HG02642 (cell line): ENCODE data around the gene TTC38.

Source experiments
- ATAC-seq: cut with Tn5 transposase; IDR thresholded peaks from one replicate; pipeline ENCODE4 v1.9.1; 2021; ENCODE audit warnings: mild to moderate bottlenecking; ENCODE audit not compliant: unreplicated experiment, poor library complexity

TTC38 gene

DNA sequence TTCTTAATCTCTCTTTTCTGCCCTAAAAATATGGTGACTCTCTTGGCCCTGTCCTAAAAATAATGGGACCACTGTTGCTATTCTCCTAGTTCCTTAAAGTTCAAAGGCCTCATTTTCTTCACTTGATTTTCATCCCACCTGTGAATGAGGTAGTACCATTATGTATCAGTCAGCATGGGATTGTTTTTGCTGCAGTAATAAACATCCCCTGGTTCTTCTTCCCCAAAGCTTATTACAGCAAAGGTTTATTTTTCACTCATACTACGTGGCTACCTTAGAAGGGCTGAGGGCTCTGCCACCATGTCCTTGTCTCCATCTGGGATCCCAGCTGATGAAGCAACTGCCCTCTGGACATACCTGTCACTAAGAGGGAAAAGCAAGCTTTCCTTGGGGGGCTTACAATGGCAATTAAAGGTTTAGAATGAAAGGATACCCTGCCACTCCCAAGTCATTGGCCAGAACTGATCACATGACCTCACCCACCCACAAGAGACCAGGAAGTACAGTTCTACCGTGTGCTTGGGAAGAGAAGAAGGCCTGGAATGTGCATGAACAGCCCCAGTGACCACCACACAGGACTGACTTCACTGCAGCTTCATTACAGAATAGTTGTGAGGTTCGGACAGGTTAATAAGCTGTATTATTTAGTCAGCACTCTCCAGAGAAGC lies 7.8 kb downstream of the TTC38 start:
- ATAC-seq, result no peak

DNA sequence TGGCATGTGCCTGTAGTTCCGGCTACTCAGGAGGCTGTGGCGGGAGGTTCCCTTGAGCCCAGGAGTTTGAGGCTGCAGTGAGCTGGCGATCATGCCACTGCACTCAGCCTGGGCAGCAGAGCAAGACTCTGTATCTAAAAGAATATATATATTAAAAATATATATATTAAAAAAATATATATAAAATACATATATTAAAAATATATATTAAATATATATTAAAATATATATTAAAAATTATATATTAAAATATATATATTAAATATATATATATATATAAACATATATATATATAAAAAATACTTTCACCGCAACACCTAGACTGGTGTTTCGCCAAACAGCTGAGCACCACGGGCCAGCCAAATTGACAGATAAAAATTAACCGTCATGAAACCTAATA lies 8.8 kb downstream of the TTC38 start:
- no peak for ATAC-seq

DNA sequence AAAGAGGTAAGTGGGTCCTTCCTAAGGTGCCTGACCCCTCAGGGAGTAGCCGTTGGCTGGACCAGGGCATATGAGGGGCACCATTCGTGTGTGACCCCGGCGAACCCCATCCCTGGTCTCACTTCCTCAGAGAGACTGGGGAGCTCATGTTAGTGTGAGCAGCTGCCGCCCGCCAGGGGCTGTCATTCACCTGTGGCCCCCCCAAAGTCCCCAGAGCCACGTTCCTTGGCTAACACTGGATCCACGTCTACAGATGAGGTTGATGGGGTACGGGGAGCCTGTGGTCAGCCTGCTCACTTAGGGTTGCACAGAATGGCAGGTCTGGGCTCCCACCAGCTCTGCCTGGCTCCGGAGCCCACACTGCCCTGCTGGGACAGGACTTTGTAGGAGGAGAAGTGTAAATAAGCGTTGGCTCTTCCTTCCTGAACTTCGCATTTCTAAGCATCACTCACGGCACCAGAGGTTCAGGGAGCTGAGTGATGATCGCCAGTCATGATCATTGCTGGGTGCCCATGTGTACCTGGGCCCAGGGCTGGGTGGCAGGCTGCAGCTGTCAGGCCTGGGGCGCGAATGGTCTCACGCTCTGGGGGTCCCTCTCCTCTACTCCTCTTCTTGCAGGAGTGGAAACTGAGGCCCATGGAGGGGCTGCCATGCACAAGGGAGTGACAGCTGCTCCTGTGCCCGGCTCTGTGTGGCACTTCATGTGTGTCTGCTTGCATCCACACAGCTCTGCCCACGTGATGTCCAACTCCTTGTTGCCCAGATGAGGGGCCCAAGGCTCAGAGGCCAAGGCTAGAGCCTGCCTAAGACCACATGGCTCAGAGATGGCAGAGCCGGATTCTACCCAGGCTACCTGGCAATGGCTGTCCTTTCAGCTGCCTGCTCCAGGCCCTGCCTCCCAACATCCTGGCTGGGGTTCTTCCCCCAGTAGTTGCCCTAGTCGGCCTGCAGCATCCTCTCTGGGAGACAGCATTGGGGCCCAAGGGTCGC lies 11.1 kb downstream of the TTC38 start:
- ATAC-seq, result no peak

DNA sequence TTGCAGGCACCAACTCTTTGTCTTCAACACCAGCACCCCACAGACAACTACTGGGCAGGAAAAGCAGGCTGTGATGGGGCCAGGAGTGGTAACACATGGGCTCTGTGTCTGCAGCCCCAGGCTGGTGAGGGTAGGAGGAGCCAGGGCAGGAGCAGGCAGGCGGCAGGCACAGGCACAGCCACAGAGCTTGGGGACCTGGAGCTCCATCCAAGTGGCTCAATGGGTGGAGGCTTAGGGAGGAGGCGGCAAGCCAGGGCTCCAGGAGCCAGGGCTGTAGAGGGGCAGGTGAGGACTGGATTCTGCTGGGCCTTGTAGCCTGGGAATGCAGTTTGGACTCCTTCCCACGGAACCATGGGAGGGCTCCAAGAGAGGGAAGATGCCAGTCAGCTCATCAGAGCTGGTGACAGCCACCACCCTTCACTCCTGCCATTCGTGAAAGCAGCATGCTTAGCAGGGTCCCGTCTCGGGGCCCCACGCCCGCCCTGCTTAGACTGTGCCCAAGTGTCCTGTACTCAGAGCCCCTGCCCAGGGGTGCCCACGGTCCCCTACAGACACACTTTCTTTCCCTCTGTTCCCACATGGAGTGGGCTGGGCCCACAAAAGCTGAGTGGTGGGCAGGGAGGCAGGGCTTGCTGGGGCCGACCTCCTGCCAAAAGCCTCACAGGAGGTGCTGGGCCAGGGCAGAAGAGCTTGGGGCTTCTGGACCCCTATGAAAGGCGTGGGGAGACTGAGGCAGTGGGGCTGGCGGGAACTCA lies 12.4 kb downstream of the TTC38 start:
- no peak for ATAC-seq

DNA sequence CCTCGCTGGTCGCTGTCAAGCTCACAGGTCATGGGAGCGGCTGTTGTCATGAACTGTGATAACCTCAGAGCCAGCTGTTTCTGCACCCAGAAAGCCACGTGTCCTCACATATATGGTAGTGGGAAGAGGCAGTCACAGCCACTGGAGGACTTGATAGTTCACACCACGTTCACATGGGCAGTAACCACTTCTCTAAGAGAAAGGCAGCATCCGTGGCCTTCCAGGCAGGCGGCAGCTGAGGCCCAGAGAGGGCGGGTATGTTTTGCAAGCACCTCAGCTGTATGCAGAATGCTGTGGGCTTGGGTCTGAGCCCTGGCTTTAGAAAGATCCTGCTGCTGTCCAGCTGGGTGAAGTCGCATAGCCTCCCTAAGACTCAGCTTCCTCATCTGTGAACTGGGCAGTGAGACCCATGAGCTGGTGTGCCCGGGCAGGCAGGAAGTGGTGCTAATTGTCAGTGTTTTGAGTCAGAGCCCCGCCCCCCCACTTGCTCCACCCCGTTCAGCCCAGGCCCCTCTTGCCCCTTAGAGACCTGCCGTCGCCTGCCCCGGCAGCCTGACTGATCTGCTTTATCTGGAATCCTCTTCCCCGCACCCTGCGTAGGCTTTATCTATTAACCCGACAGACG lies 13.3 kb downstream of the TTC38 start:
- ATAC-seq, result no peak

DNA sequence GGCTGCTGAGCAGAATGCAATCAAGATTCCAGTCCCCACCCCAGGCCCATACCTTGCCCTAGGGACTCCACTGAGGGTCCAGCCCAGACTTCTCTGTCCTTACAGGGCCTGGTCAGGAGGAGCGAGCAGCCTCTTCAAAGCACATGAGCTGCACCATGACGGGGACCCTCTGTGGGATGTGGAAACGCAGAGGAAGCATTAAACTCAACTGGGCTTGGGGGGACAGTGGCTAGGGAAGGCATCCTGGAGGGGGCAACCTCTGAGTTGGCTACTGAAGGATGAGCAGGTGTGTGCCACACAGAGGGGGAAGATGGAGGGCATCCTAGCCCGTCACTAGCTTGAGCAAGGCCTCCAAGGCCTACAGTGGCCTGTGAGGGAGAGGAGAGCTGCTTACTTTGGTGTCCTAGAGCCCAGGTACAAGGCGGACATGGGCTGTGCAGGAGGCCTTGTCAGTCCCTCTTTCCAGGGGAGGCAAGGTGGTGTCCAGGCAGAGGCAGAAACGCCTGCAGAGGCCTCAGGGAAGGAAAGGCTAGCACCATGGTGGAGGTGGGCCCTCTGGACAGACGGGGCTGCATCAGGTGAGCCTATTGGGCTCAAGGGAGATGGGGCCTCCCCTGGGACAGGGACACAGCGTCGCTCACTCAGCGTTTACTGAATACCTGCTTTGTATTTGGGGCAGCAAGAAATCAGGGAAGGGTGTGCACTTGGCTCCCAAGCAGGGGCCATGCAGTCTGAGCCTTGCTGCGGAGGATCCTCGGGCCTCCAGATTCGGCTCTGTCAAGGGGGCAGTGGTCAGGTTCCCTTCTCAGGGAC lies 14.3 kb downstream of the TTC38 start:
- no peak for ATAC-seq

DNA sequence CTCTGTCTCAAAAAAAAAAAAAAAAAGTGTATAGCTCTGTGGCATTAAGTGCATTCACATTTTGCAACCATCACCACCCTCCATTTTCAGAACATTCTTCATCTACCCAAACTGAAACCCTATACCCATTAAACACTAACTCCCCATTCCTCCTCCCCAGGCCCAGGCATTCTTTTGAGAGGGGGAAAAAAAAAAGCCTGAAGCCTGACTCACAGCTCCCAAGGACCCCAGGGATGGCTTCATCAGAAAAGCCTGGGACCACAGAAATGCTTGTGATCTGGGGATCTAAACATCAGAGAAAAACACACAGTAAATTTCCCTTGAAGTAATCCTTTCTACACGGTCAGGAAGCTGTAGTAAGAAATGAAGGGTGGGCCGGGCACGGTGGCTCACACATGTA lies 18.2 kb downstream of the TTC38 start:
- no peak for ATAC-seq

DNA sequence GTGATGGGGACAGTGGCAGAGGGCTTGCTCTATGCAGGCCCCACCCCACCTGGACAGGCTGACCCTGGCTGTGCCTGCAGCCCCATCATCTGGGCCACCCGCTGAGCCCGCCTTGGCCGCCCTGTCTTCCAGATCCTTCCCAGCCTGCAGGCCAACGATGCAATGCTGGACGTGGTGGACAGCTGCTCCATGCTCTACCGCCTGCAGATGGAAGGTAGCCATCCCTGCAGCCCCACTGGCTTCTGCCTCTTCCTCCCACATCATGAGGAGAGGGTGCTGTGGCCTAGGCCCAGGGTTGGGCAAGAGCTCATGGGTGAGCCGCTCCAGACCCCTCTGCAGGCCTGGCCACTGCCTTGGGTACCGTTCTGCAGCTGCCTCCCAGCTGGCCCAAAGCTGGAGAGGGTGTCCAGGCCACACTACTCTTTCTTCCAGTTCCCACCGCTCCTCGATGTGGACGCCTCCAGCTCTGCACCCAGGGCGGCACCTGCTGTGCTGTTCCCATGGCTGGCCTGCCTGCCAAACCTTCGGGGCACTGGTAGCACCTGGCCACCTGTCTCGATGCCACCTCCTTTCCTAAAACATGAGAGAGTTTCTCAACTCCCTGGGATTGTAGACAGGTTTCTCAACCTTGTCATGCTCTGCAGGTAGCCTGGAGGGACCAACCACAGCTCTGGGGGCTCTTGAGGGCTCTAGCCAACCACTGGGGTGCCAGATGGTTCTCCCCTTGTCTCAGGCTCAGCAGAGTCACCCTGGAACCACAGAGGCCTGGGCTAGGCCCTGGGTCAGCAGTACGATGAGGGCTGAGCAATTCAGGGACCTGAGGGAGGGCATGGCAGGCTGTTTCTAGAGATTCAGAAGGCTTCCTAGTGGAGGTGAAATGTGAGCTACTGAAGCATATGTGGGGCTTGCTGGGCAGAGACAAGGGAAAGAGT lies 19.4 kb downstream of the TTC38 start:
- no peak for ATAC-seq

DNA sequence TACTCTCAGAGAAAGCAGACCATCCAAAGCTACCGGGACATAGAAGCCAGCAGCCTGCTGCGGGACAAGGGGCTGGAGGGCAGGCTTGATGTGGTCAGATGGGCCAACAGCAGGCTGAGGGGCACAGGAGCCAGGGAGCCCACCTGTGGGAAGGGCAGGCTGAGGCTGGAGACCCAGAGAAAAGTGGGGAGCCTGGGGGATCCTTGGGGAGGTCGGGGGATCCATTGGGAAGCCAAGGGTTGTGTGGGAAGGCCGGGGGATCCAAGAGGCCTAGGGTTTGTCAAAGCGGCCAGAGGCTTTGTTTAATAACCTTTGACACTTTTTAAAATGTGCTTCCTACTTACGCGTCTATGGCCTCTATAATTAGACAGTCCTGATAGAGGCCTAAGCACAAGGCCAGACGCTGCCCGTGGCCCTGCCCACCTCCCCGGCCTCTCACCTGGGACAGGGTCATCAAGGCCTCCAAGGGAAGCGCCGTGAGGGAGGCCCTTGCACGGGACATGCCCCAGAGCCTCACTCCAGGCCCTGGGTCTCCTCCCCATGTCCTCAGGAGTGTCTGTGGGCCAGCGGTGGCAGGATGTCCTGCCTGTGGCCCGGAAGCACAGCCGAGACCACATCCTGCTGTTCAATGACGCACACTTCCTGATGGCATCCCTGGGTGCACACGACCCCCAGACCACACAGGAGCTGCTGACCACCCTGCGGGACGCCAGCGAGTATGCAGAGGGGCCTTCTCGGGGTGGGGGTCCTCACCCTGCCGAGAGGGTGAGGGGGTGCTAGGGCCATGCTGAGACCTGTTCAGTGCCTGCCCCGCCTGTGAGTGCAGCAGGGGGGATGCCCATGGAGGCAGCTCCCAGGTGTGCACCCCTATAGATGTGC lies 20.3 kb downstream of the TTC38 start:
- ATAC-seq, result peak; percentile 71

DNA sequence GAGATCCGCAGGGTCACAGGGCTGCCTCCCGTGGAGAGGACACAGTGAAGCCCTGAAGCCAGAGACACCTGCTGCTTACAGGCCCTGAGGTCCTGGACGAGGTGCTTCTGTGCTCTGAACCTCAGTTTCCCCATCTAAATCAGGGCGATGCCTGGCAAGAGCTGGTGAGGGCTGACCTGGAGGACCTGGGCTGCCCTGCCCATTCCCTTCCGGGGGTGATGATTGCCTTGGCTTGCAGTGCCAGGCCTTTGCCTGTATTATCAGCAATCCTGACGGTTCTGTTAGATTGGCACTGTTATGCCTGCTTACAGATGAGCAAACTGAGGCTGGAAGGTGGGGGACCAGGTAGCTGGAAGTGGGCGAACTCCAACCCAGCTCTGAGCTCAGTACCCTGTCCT lies 21.0 kb downstream of the TTC38 start:
- ATAC-seq, result peak; percentile 9

DNA sequence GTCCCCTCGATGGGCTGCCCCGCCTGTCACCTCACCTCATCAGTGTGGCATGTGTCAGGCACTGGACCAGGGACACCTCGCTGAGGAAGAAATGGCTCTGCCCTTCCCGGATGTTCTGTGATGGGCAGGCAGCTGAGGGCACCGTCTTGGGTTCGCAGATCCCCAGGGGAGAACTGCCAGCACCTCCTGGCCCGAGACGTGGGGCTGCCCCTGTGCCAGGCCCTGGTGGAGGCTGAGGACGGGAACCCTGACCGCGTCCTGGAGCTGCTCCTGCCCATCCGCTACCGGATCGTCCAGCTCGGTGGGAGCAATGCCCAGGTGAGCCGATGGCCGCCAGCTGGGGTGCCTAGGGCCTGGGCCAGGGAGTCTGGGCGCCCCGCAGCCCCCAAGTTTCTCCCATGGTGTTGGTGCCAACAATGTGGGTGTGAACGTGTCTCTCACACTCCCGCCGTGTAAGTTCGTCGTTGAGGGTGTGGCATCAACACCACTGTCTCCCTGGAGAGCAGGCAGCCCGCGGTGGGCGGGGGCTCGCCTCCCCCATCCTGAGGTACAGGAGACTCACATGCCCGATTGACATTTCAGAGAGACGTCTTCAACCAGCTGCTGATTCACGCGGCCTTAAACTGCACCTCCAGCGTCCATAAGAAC lies 21.6 kb downstream of the TTC38 start:
- no peak for ATAC-seq

DNA sequence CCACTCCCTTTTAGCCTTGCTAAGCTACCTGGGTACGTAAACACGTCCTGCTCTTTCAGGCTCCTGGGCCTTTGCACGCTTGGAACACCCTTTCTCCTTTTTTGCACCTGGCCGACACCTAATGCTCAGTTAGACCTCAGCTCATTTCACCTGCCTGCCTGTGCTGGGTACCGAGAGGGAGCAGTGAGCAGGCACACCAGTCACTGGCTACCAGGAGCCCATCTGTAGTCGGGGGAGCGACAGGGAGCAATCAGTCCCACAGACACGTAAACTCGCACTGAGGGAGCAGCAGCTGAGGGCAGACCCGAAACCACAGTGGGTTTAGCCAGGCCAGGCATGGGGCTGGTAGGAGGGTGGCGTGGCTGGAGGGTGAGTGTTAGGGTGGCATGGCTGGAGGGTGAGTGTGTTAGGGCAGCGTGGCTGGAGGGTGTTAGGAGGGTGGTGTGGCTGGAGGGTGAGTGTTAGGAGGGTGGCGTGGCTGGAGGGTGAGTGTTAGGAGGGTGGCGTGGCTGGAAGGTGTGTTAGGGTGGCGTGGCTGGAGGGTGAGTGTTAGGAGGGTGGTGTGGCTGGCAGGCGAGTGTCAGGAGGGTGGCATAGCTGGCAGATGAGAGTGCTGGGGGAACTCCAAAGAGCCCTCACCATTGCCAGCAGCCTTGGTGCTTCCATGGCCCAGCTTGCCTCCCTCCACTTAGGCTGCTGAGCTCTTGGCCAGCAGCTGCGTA lies 22.5 kb downstream of the TTC38 start:
- ATAC-seq, result no peak

DNA sequence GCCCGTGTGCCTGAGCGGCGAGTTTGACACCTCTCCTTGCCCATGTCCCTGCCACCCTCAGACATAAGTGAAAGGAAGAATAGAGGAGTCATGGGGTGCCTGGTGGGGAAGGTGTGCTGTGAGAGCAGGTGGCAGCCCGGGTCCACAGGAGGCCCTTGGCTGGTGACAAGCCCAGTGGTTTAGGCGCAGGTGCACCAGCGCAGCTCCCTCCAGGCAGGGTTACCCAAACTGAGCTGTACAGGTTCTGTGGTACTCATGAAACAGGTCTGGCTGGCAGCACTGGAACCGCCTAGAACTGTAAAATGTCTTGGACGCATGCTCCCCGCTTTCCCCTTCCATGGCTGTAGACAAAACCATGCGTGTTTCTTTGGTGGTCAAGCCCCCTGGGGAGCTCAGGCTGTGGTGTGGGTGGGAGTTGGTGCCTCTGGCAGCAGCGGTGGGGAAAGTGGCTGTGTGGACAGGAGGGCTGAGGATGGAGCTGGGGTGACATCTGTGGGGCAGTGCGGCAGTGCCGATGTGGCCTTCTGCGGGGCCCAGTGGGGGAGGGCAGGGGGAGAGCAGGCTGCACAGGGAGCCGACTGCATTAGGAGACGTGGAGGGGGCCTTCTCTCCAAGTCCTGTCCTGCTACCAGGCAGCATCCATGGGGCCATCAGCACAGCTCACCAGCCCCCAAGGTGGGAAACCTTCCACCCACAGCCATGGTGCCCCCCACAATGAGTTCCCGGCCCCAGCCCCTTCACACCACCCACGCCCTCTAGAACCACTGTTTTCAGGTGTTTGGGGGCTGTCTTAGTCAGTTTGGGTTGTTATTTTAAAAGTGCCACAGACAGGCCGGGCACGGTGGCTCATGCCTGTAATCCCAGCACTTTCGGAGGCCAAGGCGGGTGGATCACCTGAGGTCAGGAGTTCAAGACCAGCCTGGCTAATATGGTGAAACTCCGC lies 23.3 kb downstream of the TTC38 start:
- no peak for ATAC-seq

DNA sequence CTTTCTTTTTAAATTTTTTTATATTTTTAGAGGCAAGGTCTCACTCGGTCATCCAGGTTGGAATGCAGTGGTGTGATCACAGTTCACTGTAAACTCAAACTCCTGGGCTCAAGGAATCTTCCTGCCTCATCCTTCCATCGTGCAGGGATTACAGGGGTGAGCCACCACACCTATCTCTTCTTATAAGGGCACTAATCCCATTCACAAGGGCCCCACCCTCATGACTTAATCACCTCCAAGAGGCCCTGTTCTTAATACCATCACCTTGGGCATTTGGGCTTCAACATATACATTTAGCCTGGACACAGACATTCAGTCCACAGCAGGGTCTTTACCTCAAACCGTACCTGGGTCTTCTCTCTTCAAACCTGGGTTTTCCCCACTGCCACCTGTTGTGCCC lies 24.4 kb downstream of the TTC38 start:
- ATAC-seq, result no peak

DNA sequence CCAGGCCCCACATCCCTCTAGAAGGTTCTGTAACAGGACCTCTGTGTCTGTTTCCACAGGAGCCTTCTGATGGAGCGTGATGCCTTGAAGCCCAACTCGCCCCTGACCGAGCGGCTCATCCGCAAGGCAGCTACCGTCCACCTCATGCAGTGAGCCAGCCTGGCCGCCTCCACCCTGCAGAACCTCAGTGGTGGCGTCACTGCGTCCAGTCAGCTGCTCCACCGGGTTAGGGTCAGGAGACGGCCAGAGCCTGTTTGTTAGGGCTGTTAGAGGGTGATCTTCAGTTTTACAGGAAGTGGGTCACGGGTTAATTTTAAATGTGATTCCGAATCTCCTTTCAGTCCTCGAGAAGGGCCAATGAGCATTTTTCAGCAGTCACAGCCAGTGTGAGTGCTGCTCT lies 24.9 kb downstream of the TTC38 start:
- ATAC-seq, result no peak
